ENCODE measurements around the gene DHH.

Gene DHH

GRCh38 chr12:49050507-49051372 lies 43.9 kb downstream of the DHH start:
- DNase-seq (ENCODE audit: low read depth) = no peak

GRCh38 chr12:49049566-49050224 lies 44.9 kb downstream of the DHH start:
- DNase-seq (ENCODE audit: low read depth) = peak; percentile 91

GRCh38 chr12:49048953-49049352 lies 45.6 kb downstream of the DHH start:
- DNase-seq (ENCODE audit: low read depth) = no peak

GRCh38 chr12:49046129-49046895 lies 48.3 kb downstream of the DHH start:
- DNase-seq (ENCODE audit: low read depth) = no peak

- no peak for DNase-seq (ENCODE audit: low read depth)
These were observed 49.9 kb downstream of the DHH start for GRCh38 chr12:49044660-49045059.

- peak; percentile 54 for DNase-seq (ENCODE audit: low read depth)
These were observed 50.7 kb downstream of the DHH start for GRCh38 chr12:49043856-49044258.

- no peak for DNase-seq (ENCODE audit: low read depth)
These were observed 51.4 kb downstream of the DHH start for GRCh38 chr12:49043241-49043640.

GRCh38 chr12:49041881-49042484 lies 52.6 kb downstream of the DHH start:
- no peak for DNase-seq (ENCODE audit: low read depth)

- no peak for DNase-seq (ENCODE audit: low read depth)
These were observed 53.3 kb downstream of the DHH start for GRCh38 chr12:49041036-49041880.

- no peak for DNase-seq (ENCODE audit: low read depth)
These were observed 54.2 kb downstream of the DHH start for GRCh38 chr12:49040364-49040855.

GRCh38 chr12:49039421-49040363 lies 54.9 kb downstream of the DHH start:
- no peak for DNase-seq (ENCODE audit: low read depth)

- DNase-seq (ENCODE audit: low read depth) = no peak
These were observed 56.2 kb downstream of the DHH start for GRCh38 chr12:49038291-49038955.

GRCh38 chr12:49037947-49038237 lies 56.7 kb downstream of the DHH start:
- DNase-seq (ENCODE audit: low read depth) = no peak

GRCh38 chr12:49037111-49037946 lies 57.3 kb downstream of the DHH start:
- no peak for DNase-seq (ENCODE audit: low read depth)

Measured in ELR (cell line).